TTC549 (cell line): Measurements from ENCODE around the gene PAQR5.

ENCODE experiments used
- FAIRE-seq: peaks from 2 replicates; lab custom pipeline; 2012; peaks lifted over from hg19 to GRCh38; lab: Jason Lieb, UNC

The PAQR5 gene

GRCh38 chr15:69392352-69392751 lies 93.6 kb downstream of the PAQR5 start:
- FAIRE-seq = no peak

DNA sequence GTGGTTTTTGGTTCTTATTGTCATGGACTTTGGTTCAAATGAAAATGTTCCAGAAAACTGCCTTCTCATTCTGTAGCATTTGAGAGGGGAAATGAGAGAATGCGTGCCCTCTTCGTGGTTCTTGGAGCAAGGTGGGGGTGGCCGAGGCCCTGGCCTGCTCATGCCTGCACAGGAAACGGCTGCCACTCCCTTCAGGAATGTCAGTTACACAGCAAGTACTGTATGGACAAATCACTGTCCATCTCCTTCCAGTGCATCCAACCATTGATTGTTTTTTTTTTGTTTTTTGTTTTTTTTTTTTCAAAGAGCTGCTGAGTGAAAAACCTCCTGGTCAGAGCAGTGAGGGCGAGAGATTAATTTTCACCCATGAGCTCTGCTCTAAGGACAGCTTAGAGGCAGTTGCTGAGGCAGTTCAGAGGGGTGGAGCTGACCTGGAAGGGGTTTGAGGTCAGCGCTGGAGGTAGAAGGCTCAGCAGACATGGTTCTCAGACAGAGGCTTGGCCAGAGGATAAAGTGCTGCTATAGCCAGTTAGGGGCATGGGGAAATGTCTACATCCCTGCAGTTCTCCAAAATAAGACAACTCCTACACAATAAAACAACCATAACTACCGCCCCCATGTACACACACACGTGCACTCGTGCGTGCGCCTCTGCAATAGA lies 95.2 kb downstream of the PAQR5 start:
- no peak for FAIRE-seq

GRCh38 chr15:69394556-69395282 lies 96.0 kb downstream of the PAQR5 start:
- FAIRE-seq = no peak

DNA sequence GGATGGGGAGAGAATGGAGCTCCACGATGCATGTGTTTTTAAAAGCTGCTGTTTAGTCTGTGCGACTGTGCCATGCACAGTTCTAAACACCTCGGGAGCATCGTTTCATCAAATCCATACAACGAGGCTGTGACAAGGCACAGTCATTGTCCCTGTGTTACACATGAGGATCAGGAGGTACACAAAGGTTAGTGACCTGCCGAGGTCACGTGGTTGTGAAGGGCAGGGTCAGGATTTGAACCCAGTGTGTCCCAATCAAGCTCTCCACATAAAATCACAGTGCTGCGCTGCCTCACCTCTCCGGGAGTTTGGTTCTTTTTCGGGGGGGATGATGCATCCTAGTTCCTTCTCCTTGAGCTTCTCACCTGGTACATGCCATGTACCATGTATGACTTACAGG lies 96.7 kb downstream of the PAQR5 start:
- no peak for FAIRE-seq

- FAIRE-seq = no peak
Observed at GRCh38 chr15:69395991-69396390, 97.3 kb downstream of the PAQR5 start.

DNA sequence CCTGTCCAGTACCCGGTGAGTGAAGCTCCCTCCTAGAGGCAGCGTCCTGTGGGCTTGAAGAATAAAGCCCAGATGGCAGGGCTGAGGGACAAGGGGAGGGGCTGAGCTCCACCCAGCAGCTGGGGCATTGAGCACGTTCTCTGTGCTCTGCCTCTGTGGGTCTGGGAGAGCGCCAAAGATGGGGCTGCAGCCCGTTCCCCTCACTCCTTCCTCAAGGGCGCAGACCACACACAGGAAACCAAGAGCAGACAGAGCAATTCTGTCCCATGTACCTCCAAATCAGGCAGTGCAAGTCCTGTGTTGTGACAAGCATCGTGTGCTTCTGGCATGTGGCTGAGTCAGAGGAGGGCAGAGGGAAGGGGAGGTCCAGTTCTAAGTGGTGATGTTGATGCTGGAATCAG lies 99.8 kb downstream of the PAQR5 start:
- FAIRE-seq = no peak

- FAIRE-seq = no peak
Observed at GRCh38 chr15:69400850-69401249, 102.1 kb downstream of the PAQR5 start.

DNA sequence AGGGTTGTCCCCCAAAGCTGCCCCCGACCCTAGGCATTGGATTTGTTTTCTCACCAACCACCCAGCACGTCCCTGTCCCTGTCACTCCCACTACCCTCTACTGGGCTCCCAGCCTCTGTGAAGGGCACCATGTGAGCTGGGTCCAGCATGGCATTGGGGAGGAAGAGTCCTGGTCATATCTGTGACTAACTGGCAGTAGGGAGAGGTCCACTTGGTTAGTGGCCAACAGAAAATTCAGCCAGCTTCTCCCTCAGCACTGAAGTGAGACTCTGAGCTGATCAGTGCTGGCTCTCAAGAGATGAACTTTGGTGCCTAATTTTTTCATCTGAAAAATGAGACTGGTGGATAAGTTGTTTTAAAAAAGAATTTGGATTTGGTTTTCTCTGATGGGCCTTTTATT lies 104.1 kb downstream of the PAQR5 start:
- FAIRE-seq = no peak

DNA sequence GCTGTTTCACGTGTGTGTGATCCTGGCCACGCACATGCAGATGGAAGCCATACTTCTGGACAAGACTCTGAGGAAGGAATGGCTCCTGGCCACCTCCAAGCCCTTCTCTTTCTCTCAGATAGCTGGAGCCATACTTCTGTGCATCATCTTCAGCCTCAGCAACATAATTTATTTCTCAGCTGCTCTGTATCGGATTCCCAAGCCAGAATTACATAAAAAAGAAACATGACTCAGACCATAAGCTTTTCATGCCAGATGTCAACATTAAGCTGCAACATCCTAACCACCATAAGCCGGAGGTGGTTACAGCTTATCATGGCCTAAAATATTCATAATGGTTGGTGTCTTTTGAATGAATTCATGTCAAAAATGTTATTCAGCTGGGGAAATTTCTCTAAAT lies 104.9 kb downstream of the PAQR5 start:
- FAIRE-seq = no peak

DNA sequence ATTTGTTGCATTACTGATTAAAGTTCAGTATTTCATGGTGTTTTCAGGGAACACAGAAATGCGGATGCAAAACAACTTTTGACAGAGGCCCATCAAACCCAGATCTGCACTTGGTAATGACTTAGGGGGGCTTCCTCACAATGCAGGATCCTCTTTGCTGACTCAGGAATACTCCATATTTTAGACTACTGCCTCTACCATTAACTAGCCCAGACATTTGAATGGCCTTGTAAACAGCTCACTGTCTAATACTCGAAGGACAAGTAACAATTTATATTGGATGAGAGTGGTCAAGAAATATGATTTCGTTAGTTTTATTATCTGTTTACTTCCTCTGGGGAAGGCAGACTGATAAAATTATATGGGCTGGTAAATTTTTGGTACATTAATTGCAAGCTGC lies 106.4 kb downstream of the PAQR5 start:
- FAIRE-seq = no peak

DNA sequence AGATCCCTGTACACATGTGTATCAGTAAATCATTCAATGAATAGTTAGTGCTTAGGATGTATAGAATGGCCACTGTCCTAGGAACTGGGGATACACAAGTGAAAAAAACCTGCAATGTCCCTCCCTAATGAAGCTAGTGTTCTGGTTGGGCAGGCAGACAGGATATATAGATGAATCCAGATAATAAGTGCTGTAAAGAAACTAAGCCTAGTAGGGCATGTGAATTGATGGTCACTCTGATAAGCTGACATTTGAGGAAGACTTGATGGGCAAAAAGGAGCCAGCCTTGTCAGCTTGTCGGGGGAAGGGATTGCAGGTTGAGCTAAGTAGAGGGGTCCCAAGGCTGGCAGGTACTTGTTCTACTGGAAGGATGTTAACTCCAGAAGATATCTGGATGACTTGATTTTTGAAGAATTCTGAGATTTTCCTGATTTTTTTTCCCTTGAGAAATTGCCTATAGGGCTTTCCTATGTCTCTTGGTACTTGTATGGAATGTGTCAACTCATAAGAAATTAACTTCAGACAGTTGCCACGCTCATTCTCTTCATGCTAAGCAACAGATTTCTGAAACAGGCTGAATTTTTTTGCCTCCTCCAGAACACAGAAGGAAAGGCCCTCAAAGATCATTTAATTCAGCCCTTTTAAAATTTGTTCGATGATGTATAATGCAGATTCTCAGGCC lies 109.1 kb downstream of the PAQR5 start:
- no peak for FAIRE-seq

DNA sequence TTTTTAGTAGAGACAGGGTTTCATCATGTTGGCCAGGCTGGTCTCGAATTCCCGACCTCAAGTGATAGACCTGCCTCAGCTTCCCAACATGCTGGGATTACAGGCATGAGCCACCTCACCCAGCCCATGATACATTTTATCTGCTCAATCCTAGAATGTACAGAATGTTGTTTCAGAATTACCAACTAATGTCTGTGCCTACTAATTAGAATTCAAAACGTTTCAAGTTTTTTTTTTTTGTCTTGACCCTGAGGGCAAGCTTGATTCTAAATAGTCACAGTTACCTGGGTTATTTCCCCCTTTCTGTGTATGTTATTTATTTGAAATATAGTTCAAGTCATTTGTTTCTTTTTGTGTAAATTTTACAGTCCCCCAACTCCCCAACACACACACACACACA lies 110.1 kb downstream of the PAQR5 start:
- FAIRE-seq = no peak

- FAIRE-seq = no peak
Observed at GRCh38 chr15:69410248-69410874, 111.6 kb downstream of the PAQR5 start.

DNA sequence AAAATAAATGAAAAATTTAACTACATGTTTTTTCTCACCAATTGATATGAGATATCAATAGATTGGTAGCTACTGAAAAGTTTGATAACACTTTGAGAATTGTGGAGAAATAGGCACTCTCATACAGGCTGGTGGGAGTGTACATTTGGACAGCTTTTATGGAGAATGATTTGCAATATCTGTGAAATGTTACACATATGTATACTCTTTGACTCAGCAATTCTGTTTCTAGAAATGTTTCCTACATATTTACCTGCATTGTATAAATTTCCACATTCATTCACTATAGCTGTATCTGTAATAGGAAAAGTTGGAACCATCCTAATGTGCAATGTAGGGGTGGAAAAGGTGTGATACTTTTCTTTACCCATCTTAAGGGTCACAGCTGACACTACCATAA lies 113.6 kb downstream of the PAQR5 start:
- no peak for FAIRE-seq

DNA sequence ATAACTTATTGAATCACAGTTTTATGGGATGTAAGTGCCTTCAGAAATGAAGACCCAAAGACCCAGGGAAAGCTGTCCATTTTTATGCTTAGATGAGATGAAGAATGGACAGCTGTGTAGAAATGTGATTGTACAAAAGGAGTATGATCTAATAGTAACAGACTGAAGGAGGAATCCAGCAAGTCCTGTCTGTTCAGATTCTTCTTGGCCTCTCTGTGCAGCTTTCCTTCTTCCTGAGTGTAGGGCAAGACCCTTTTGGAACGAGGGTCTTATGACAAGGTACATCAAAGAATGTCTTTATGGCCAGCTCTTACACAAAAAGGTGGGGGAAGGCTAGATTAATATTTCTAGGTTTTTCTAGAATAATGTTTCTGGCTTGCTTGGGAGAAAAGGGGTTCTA lies 114.0 kb downstream of the PAQR5 start:
- FAIRE-seq = no peak

GRCh38 chr15:69413822-69414700 lies 115.3 kb downstream of the PAQR5 start, which contains the start of gene KIF23:
Gene KIF23 (plus strand): TSS chr15:69414349. CDS start chr15:69414466, 117 bp downstream.
- peak; percentile 41 for FAIRE-seq

- no peak for FAIRE-seq
Observed at GRCh38 chr15:69414701-69415167, 116.0 kb downstream of the PAQR5 start.

GRCh38 chr15:69415381-69415780 lies 116.7 kb downstream of the PAQR5 start:
- no peak for FAIRE-seq

DNA sequence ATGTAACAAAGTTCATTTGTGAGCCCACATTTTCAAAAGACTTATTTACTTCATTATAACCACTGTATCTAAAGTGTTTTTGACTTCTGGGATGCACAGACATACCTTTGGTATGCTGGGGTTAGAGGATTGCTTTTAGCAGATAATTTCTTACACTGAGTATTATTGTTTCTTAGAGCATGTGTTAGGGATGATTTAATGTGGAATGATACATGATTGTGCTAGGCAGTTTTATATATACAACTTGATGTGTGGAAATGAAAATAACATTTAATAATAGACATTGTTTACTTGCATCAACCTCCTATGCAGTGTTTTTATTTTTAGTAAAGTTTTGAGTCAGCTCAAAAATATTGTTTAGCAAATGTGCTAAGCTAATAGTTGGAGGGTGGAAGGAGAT lies 118.9 kb downstream of the PAQR5 start:
- FAIRE-seq = no peak

DNA sequence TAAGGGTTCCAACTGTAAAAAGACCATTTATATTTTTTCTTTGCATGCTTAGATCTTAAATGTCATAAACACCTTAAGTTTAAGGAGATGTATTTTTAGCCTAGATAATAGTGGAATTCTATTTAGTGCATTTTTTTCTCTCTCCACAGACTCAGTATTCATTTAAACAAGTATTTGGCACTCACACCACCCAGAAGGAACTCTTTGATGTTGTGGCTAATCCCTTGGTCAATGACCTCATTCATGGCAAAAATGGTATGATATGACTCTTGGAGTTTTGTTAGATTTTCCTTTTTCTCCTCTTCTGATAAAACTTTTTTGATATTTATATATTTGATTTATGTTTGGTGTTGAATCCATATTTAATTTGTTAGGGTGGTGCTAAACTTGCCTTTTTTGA lies 122.8 kb downstream of the PAQR5 start:
- no peak for FAIRE-seq

GRCh38 chr15:69422336-69422895 lies 123.7 kb downstream of the PAQR5 start:
- no peak for FAIRE-seq

GRCh38 chr15:69424001-69424400 lies 125.3 kb downstream of the PAQR5 start:
- no peak for FAIRE-seq
